Measurements from ENCODE around the gene PEX16.
A peak's percentile ranks its signal among the peaks of the same experiment; 100 is the strongest.

Gene PEX16

GRCh38 chr11:45872651-45873356 lies 44.9 kb downstream of the PEX16 start:
- DNase-seq, result peak; percentile 39

DNA sequence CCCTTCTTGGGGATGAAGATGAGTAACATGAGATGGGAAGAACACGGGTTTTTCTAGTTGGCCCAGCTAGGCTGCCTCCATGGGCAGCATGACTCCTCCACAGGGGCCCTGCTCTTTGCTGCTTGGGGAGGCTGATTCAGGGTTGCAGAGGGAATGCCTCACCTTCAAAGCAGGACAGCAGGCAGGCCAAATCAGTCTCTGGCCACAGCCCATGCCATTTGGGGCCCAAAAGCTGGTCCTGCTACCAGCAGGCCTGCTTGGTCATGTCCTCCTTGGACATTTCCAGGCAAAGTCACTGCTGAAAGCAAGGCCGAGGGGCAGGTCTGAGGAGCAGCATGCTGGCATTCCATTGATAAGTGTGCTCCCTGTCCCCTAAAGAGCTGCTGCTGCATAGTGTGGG lies 46.0 kb downstream of the PEX16 start:
- no peak for DNase-seq

GRCh38 chr11:45870706-45871105 lies 47.0 kb downstream of the PEX16 start:
- DNase-seq, result no peak

DNA sequence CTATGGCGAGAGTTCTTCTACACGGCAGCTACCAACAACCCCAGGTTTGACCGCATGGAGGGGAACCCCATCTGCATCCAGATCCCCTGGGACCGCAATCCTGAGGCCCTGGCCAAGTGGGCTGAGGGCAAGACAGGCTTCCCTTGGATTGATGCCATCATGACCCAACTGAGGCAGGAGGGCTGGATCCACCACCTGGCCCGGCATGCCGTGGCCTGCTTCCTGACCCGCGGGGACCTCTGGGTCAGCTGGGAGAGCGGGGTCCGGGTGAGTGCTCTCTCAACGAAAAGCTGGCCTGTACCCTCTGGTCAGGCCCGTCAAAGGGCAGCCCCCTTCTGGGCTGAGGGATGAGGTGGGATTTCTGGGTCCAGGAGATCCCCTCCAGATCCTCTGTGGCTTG lies 48.1 kb downstream of the PEX16 start:
- DNase-seq, result no peak

DNA sequence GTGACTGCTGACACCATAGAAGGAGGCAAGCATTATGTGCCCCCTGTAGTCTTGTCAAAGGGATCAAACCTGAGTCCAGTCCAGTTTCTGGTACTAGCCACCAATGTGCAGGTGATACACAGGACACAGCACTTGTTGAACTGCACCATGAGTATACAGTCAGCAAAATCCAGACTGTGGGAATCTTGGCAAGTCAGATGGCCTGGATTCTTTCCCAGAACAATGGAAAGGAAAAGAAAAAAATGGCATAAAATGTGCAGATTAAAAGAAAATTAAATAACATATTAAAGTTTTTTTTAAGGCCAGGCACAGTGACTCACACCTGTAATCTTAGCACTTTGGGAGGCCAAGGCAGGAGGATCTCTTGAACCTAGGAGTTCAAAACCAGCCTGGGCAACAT lies 53.6 kb downstream of the PEX16 start:
- no peak for DNase-seq

- DNase-seq, result no peak
Measured at GRCh38 chr11:45860764-45861510, 56.7 kb downstream of the PEX16 start.

DNA sequence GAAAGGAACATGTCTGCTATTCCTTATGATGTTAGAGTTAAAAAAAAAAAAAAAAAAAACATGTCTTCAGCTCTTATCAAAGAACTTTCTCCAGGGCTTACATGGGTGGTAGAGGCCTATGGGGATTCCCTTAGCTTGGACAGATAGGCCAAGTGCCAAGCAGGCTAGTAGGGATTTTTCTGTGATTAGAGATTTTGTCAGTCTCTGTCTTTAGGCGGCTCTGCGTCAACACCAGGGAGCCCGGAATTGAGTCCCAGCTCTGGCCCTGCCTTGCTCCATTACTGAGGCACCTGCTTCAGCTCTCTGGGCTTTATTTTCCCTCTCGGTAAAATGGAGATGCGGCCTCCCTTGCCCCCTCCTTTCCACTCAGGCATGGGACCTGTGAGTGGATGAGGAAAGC lies 57.3 kb downstream of the PEX16 start:
- DNase-seq, result no peak

All from activated CD4-positive, alpha-beta T cell treated with anti-CD3 and anti-CD28 coated beads, Interleukin-10, Interleukin-2, amounts not matched to agents 100 ng/mL and 50 ng/mL, durations not matched to agents 16 hours and 8 hours (primary cell).